ENCODE data around the gene DSCAM.
"Not testable (repeated sequence)": the region's sequence is repeated elsewhere in the genome, so short reads cannot be mapped to it uniquely, and the experiment has no call there.

The DSCAM gene

DNA sequence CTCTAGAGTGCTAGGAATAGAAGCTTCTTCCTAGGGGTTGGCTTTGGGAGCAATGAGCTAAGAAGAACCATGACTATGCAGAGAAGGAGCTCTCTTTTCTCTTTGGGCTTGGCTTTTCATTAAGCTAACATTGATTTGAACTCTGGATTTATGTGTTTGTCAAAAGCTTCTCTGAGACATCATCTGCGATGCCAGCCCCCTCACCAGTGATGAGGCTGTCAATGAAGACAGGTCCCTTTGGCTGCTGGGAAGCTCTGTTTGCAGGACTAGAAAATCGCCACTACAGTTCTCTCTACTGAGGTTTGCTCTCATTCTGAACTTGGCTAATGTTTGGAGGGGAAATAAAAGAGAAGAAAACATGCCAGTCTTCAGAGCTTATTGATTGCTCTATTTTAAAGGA lies 794.7 kb downstream of the DSCAM start:
- DNase-seq (ENCODE audit: low read depth in 2 of 2): no peak

DNA sequence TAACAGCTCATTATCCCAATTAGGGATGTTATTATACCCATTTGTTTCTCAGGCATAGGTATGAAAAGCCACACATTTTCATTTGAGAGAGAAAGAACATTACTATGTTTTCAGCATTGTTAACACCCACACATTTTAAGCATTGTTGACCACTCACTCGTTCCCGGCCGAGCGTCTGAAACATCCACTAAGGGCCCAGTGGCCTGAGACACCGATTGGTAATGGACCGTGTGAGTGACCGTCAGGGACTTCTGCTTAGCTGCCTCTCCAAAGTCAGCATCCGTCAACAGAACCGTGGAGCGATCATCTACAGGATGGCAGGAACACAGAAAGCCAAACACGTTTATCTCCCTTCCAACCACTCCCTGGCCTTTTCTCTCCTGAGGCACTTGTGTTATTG lies 795.2 kb downstream of the DSCAM start:
- DNase-seq (ENCODE audit: low read depth in 2 of 2): no peak

DNA sequence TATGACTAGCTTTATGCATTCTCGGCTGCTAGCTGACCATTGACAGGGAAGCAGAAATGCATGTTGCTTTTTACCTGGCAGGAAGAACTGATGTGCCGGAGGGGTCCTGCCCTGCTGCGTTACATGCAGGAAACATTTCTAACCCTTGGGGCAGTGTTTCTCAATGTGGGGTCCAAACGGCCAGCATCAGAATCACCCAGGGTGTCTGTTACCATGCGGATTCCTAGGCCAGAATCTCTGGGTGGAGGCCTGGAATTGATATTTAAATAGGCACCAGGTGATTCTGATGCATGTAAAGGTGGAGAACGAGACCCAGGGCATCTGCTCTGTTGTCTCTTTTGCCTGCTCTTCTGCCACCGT lies 797.0 kb downstream of the DSCAM start:
- no peak for DNase-seq (ENCODE audit: low read depth in 2 of 2)

DNA sequence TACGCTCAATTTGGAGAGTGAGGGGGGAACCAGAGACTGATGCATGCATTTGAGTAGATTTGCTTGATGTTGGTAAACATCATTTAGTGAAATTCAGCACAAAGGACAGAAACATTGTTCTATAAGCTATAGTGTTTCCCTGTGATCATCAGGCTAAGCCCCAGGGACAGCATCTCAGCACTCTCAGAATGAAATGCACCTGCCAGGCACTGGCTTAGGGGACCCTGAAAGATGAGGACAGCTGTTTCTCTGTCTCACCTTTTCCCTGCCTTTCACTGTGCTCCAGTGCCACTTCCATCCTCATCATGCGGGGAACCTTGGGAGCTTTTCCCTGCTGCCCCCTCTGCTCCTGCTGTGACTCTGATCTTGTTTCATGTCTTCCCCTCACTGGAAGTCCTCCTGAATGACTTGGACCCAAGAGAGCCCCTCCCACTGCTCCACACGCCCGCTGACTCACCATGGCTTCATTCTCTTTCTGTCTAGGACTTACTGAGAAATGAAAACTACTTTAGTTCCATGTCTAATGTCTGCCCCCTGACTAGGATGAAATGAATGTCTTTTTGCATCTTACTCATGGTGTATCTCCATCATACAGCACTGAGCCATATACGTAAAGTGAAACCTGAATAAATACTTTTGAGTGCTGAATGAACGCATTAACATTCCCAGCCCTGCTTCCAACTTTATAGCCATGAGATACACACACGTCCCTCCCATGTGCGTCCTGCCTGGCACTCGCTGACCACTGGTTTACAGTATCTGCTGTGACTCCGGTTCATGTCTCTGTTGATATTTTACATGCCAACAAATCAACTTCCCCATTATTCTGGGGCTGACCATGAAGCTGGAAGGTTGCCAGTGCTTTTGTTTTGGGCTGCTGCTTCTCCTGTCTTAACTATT lies 797.7 kb downstream of the DSCAM start:
- DNase-seq (ENCODE audit: low read depth in 2 of 2): no peak

DNA sequence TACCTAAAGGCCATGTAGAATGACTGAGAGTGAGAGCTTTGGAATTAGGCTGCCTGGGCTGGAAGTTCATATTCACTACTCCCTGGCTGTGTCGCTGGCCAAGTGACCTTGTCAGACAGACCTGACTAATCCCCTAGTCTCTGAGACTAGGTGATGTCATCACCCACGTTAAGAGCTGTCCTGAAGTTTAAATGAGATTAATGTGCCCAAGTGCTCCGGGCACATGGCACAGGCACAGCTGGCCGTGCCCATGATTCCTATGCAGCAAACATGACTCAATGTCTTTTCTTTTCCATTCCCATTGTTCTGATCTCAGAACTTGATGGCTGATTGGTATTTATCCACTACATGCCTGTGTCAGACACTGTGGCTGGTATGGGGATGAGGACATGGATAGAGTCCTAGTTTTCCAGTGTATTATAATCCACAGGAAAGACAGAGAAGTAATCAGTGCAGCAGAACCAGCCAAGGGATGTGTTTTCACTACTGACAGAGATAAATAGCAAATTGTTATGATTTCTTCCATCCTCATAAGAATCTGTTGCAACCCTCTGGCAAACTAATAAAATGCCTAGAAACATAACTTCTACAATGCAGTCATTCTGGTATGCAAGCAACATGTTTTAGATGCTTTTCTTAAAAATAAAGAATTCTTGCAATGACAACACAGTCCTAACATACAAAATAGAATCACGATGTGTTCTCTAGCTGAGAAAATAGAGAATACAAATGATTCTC lies 798.8 kb downstream of the DSCAM start:
- no peak for DNase-seq (ENCODE audit: low read depth in 2 of 2)

DNA sequence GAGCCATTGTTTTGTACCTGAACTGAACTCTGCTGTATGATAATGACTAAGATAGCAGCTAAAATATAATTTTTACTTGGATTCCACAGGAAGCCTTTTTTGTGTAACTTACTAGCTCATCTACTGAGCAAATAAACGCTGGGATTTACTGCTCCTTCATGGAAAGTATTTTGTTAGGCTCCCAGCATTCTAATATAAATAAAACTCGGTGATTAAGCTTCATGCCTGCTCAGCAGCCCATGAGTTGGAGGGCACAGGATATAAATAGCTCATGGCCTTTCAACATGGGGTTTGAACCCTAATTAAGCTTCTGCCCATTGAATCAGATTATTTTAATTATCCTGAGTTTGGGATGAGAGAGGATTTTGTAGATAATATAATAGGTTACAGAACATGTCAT lies 799.7 kb downstream of the DSCAM start:
- DNase-seq (ENCODE audit: low read depth in 2 of 2): no peak

DNA sequence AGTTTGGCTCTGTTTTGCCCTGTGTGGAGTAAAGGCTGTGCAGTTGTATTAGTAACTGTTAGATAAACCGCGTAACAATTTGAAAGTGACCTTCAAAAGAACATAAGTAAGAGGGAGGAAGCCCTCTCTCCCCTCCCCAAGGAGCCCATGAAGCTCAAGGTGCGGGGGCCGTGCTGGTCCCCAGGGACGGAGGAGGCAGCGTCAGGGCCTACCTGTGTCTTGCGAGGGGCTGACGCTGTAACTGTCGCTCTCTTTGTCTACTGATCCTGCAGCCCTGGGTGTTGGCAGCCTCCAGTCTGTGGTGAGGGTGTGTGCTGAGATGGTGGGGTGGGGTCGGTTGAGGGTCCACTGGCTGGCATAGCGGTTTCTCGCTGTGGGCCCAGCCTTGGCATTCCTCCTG lies 803.1 kb downstream of the DSCAM start:
- DNase-seq (ENCODE audit: low read depth in 2 of 2): no peak

DNA sequence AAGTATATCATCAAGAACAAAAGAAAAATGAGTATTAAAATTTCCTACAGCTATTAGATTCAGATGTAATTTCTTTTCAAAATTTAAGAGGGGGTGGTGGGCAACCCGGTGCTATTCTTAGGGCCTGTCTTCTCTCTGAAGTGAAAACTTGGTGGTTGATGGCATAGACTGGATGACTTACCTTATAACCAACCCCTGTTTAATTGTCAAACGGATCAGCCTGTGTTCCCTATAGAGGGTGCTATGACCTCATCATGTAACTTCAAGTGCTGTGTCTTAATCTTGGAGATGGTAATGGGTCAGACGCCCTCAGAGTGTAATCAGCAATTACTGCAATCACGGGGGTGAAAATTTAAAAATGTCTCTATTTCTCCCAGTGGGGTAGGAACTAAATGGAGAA lies 803.5 kb downstream of the DSCAM start:
- DNase-seq (ENCODE audit: low read depth in 2 of 2): no peak

DNA sequence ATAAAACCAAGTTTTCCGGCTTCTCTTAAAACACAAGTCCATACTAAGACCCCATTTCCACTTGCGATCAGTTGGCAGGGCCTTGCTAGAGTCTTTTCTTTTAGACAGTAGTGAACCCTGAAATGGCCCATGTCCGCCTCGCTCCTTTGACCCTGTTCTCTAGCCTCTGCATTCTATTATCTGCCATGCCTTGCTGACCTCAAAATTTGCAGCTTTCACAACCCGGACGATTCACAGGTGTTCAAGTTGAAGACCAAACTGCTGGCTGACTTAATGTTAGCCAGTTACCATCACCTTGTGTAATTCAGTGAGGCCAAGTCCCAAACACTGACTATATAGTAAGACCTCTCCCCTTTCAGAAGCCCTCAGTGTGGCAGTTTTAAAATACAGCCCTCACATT lies 805.5 kb downstream of the DSCAM start:
- DNase-seq (ENCODE audit: low read depth in 2 of 2): no peak

DNA sequence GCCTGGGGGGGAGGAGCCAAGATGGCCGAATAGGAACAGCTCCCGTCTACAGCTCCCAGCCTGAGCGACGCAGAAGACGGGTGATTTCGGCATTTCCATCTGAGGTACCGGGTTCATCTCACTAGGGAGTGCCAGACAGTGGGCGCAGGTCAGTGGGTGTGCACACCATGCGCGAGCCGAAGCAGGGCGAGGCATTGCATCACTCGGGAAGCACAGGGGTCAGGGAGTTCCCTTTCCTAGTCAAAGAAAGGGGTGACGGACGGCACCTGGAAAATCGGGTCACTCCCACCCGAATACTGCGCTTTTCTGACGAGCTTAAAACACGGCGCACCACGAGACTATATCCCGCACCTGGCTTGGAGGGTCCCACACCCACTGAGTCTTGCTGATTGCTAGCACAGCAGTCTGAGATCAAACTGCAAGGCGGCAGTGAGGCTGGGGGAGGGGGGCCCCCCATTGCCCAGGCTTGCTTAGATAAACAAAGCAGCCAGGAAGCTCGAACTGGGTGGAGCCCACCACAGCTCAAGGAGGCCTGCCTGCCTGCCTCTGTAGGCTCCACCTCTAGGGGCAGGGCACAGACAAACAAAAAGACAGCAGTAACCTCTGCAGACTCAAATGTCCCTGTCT lies 813.7 kb downstream of the DSCAM start:
- not testable (repeated sequence) for DNase-seq (ENCODE audit: low read depth in 2 of 2)

DNA sequence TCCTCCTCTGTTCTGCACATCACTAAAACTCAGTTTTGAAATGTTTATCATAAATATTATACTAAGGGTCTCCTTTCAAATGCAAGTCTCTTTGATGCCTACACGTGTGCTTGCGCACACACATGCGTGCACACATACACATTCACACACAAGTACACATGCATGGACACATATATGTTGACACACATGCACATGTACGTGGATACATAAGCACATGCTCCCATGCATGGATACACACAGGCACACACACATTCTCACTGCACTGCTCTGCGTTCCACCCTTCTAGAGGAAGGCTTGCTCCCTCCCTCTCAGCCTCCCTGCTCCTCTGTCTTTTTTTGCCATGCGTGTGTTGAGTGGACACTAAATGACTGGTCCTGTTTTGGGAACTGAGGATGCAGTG lies 817.1 kb downstream of the DSCAM start:
- no peak for DNase-seq (ENCODE audit: low read depth in 2 of 2)

DNA sequence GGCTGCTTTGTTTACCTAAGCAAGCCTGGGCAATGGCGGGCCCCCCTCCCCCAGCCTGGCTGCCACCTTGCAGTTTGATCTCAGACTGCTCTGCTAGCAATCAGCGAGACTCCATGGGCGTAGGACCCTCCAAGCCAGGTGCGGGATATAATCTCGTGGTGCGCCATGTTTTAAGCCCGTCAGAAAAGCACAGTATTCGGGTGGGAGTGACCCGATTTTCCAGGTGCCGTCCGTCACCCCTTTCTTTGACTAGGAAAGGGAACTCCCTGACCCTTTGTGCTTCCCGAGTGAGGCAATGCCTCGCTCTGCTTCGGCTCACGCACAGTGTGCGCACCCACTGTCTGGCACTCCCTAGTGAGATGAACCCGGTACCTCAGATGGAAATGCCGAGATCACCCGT lies 818.6 kb downstream of the DSCAM start:
- not testable (repeated sequence) for DNase-seq (ENCODE audit: low read depth in 2 of 2)

DNA sequence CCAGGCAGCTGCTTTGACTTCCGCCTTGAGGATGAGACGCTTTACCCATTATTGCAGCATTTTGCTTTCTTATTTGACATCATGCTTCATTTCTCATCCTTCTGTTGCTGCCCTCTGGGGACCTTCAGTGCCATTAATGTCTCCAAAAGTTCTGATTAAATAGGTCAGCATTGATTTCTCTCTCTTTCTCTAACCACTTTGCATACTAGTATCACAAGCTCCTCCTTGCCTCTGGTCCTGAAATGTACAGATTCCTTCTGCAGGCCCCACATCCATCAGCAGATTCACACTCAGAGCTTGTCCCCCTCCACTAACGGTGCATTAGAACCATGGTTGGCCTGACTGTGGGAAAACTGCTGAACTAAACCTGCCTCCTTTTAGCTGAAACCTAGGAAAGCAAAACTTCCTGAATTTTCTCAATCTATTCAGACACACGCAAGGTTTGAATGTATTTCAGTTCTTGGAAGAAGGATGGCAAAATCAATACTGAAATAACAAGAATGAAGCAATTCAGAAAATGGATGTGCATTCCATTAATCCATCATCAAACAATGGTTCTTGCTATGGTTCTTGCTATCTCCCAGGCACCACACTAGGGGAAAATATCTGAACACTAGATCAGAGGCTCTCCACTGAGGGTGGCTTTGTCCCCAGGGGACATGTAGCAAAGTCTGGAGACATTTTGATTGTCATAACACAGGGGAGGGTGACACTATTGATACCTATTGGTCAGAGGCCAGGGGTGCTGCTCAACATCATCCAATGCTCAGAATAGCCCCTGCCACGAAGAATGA lies 825.2 kb downstream of the DSCAM start:
- DNase-seq (ENCODE audit: low read depth in 2 of 2): no peak

DNA sequence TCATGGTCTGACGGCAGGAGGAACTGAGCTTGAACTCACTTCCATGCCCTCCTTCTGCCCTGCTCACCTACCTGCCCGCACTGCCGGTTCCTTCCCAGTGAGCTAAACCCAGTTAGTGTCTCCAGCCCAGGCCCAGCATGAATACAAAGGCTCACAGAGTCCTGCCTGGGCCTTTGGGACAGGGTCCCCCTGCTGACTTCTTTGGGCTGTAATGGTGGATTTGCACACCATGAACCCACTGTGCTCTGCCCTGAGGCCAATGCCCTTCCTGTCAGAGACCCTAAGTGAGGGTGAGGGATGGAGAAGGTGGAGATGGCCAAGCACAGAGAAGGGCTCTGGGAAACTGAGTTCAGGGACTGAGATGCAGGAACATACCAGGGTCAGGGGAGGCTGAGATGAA lies 826.3 kb downstream of the DSCAM start:
- DNase-seq (ENCODE audit: low read depth in 2 of 2): no peak

DNA sequence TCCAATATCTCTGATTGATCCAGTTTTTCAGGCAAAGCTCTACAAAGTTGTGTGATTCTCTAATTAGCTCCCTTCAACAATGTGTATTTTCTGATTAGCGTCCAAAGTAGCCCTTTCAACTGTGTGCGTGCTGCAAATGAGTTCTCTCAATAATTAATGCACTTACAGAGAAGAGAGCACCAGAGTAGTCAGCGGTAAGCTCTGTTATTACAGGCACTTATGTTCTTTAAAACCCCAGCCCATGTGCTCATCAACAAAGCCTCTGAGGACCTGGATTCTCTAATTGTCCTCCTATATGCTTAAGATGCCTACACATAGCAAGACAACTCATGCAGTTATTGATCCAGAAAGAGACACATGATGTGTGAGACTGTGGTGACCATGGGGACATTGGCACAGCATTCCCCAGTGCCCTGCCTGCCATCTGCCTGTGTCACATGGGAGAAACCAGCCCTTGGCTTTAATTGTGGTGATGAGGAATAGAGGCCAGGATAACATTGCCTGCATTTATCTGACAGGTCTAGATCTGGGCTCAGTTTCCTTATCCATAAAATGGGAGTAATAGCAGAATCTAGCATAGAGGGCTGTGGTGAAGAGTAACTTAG lies 828.0 kb downstream of the DSCAM start:
- DNase-seq (ENCODE audit: low read depth in 2 of 2): no peak

DNA sequence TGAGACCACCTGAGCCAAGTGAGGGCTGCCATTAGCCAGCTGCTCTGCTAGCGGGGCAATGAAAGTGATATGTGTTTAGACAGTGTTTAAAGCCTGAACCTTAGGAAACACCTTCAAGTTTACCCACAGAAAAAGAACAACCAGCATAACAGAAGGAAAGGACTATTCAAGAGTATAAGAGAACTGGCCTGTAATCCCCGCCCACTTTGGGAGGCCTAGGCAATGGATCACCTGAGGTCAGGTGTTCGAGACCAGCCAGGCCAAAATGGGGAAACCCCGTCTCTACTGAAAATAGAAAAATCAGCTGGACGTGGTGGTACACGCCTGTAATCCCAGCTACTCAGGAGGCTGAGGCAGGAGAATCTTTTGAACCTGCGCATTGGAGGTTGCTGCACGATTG lies 830.3 kb downstream of the DSCAM start:
- DNase-seq (ENCODE audit: low read depth in 2 of 2): no peak

DNA sequence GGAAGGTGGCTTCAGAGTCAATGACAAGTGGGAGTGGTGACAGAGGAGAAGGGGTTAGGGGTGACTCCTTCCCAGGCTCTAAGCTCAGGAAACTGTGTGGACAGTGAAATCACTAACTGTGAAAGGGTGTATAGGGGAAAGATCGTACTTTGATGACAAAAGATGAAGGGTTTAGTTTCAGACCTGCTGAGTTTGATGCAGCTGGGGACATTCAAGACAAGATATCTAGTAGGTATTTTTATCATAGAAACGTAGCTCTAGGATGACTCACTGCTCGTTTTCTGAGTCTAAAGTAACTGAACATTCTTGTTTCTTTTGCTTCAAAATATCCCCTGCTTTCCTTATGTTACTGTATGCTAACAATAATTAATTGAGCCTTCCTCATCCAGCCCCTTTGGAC lies 830.7 kb downstream of the DSCAM start:
- no peak for DNase-seq (ENCODE audit: low read depth in 2 of 2)

DNA sequence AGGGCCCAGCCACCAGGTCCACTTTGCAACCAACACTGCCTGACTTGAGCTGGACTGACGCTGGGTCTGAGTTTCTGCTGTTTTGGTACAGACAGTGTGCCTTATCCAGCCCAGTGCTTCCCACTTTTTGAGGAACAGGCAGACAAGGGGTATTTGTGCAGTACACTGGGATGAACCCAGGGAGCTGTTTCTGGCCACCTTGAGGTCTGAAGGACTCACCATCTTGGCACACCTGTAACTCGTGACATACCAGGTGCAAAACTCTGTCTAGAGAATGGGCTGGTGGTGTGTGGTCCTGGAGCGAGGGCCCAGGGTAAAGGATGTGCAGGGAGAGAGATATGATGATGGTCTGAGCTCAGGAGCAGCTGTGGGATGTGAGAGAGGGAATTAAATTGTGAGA lies 831.1 kb downstream of the DSCAM start:
- no peak for DNase-seq (ENCODE audit: low read depth in 2 of 2)

DNA sequence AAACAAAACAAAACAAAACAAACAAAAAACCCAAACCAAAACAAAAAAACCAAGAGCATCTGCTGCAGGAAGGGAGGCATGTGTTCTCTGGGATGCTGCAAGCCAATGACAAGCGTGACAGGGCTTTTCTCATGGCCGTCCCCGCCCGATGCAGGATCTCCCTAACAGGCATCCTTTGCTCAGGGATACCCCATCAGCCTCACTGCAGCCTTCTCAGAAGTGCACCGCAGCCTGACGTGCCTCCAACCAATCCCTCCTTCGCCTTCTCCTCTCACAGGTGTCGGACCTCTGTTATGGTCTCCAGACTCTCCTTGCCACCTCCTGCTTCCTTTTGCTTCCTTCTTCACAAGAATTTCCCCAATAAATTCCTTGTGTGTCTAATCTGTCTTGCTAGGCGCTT lies 832.6 kb downstream of the DSCAM start:
- no peak for DNase-seq (ENCODE audit: low read depth in 2 of 2)

DNA sequence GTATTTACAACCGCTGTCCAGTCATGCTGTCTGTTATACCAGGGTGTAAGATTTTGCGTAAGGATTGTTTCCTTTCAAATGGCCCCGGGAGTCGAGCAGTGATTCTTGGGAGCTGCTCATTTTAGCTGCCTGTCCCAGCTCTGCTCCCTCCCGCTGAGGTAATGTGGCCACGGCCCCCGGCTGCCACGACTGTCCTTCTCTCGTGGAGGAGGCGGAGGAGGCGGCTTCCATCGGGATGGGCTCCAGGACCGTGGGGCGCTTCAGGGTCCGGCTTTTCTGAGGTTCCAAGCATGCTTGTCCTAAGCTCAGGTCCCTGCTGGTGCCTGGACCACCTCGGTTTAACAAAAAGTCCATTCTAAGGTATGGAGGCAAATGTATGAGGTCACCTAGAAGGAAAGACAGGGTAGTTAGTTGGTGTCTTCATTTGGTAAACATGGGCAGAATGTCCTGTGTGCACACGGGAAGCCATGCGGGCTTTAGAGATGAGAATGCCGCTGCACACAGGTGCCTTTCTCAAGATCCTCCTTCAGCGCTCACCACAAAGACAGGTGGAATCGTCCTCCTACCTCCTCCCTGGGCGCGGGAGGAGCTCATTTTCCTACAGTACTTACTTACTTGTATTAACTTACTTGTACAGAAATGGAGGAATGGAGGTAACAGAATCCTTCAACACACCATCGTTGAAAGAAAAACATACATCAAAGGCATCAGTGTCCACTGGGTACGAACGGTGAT lies 833.8 kb downstream of the DSCAM start:
- no peak for DNase-seq (ENCODE audit: low read depth in 2 of 2)

DNA sequence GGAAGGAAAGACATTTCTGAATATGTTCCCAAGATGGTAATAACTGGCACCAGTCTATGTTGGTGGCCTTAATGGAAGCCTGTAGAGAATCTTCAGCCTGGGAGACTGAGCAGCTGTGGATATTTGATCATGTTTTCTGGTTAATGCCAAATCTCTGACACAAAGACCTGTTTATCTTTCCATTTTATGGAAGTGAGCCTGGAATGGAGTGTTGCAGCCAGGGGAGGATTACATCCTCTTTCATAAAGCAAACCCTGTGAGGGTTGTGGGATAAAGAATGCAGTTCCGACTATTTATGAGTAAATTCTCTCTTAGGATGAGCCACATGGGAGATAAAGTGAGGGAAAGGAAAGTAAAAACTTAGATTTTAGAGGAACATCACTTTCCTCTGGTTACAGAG lies 835.6 kb downstream of the DSCAM start:
- no peak for DNase-seq (ENCODE audit: low read depth in 2 of 2)

Measured in stimulated activated CD8-positive, alpha-beta memory T cell treated with anti-CD3 and anti-CD28 coated beads, Interleukin-7, amount 100 ng/mL, for 4 hours (primary cell).